ENCODE measurements around the gene HIPK2.

Gene HIPK2

GRCh38 chr7:139585042-139585441 is 192.8 kb downstream of the HIPK2 start:
- no peak for DNase-seq
- Histone ChIP-seq H3K36me3 (no peaks in the 10 kb centered on the region), H3K4me1 (no peaks in the 10 kb centered on the region; the same call in 1 of the 2 replicates), H3K9me3 (no peaks in the 10 kb centered on the region), H3K4me3 (ENCODE audit: low read depth, low read length) (no peak overlapping the region), H3K27me3 (no peaks in the 10 kb centered on the region)
- no peak for TF ChIP-seq CTCF (IDR thresholded peaks at IDR 0.05; ENCODE audit: low read depth, low read length)

- Histone ChIP-seq H3K36me3 (no peaks in the 10 kb centered on the region), H3K4me1 (no peaks in the 10 kb centered on the region; the same call in 1 of the 2 replicates), H3K4me3 (ENCODE audit: low read depth, low read length) (no peak overlapping the region), H3K27me3 (no peaks in the 10 kb centered on the region), H3K9me3 (no peaks in the 10 kb centered on the region)
- TF ChIP-seq CTCF (IDR thresholded peaks at IDR 0.05; ENCODE audit: low read depth, low read length): no peak
- no peak for DNase-seq
These were observed 193.8 kb downstream of the HIPK2 start for GRCh38 chr7:139583826-139584553.

- H3K4me3 ChIP-seq (ENCODE audit: low read depth, low read length): no peak overlapping the region
- H3K36me3 ChIP-seq: no peaks in the 10 kb centered on the region
These were observed 195.1 kb downstream of the HIPK2 start for GRCh38 chr7:139582671-139583155.

GRCh38 chr7:139582130-139582650 is 195.6 kb downstream of the HIPK2 start:
- no peak for TF ChIP-seq CTCF (IDR thresholded peaks at IDR 0.05; ENCODE audit: low read depth, low read length)
- H3K9me3 ChIP-seq: no peaks in the 10 kb centered on the region
- no peaks in the 10 kb centered on the region for H3K4me1 ChIP-seq
- no peaks in the 10 kb centered on the region for H3K27me3 ChIP-seq
- no peak overlapping the region for H3K4me3 ChIP-seq (ENCODE audit: low read depth, low read length)
- no peak for DNase-seq
- no peaks in the 10 kb centered on the region for H3K36me3 ChIP-seq

More at GRCh38 chr7:139582671-139583155, 195.1 kb downstream of the HIPK2 start:
- Histone ChIP-seq H3K4me1 (no peaks in the 10 kb centered on the region), H3K9me3 (no peaks in the 10 kb centered on the region), H3K27me3 (no peaks in the 10 kb centered on the region)
- DNase-seq: no peak
- TF ChIP-seq CTCF (IDR thresholded peaks at IDR 0.05; ENCODE audit: low read depth, low read length): no peak

GRCh38 chr7:139580435-139580834 is 197.4 kb downstream of the HIPK2 start:
- no peak overlapping the region for H3K4me3 ChIP-seq (ENCODE audit: low read depth, low read length)
- H3K4me1 ChIP-seq: no peaks in the 10 kb centered on the region
- no peak for TF ChIP-seq CTCF (IDR thresholded peaks at IDR 0.05; ENCODE audit: low read depth, low read length)
- H3K9me3 ChIP-seq: no peaks in the 10 kb centered on the region
- H3K27me3 ChIP-seq: no peaks in the 10 kb centered on the region
- H3K36me3 ChIP-seq: no peaks in the 10 kb centered on the region
- no peak for DNase-seq

All from BE2C (cell line).